K562 (cell line): ENCODE results near the gene ODAD2. TPM values are rescaled to one million over a fixed set of nuclear protein-coding genes. Genes with fewer than 3 reads are reported as not detected.

Source experiments
- ATAC-seq: fragments of 200-7000 bp; cut with Tn5 transposase; 3 replicates; pipeline ENCODE4 v1.9.1; 2020; ENCODE audit warnings: moderate library complexity
- BruUV-seq: library from RNA; stranded (reverse); fragments of 400-500 nt; replicated peaks from 2 replicates; lab custom pipeline; 2021; lab: Mats Ljungman, UMichigan
- CTCF ChIA-PET: fragments of 300-600 bp; formaldehyde crosslinking; extraction: SDS; loops from one replicate; lab custom pipeline; 2021; ENCODE audit warnings: low intra/inter-chr PET ratio; lab: Yijun Ruan, JAX
- POLR2A ChIA-PET: fragments of 300-600, 350-650 bp; sonication (Branson Sonifier 250); formaldehyde crosslinking; extraction: SDS; loops from one replicate; lab custom pipeline; 2021; ENCODE audit warnings: antibody characterized with exemption, inconsistent platforms; lab: Yijun Ruan, JAX
- DNase-seq, 4 experiments: peaks; one replicate each; pipeline versions ENCODE4 v3.0.0 to v3.0.0-alpha.2; 2011 to 2018; ENCODE audit warnings: low spot score in 3 of 4, mixed read lengths in 3 of 4; ENCODE audit errors: extremely low read depth in 1 of 4
- FAIRE-seq: peaks from 2 replicates; lab custom pipeline; 2011; peaks lifted over from hg19 to GRCh38; lab: Jason Lieb, UNC
- H2AFZ ChIP-seq: 2 replicates; pipeline ENCODE4 v1.6.0; 2011; ENCODE audit warnings: low read depth, low read length, control low read depth, inconsistent platforms
- H3K27ac ChIP-seq: fragments of 200-600 bp; 3 replicates; pipeline ENCODE4 v1.8.0; 2011; ENCODE audit warnings: low read depth, mild to moderate bottlenecking, control low read depth, inconsistent platforms, low read length, moderate library complexity, mixed read lengths; ENCODE audit errors: extremely low read depth
- H3K27me3 ChIP-seq, 2 experiments: fragments of 300-600 bp in 1 of 2; 2 replicates in 1 of 2; 3 replicates in 1 of 2; pipeline versions ENCODE4 v1.6.0 to v1.8.0; 2011; ENCODE audit warnings: inconsistent platforms in 2 of 2, low read length in 2 of 2, mild to moderate bottlenecking in 1 of 2, mixed read lengths in 1 of 2, moderate library complexity in 1 of 2; ENCODE audit not compliant: control insufficient read depth in 2 of 2, insufficient read depth in 2 of 2
- H3K36me3 ChIP-seq: fragments of 300-600 bp; 3 replicates; pipeline ENCODE4 v1.8.0; 2011; ENCODE audit warnings: mild to moderate bottlenecking, low read length, inconsistent platforms; ENCODE audit not compliant: control insufficient read depth, insufficient read depth
- H3K4me1 ChIP-seq, 2 experiments: fragments of 200-600 bp in 1 of 2; replicated peaks in 1 of 2; 2 replicates in 1 of 2; 3 replicates in 1 of 2; pipeline versions ENCODE4 v1.5.1 to v1.8.0; 2011; ENCODE audit warnings: inconsistent platforms in 2 of 2, low read length in 2 of 2, mild to moderate bottlenecking in 1 of 2, mixed read lengths in 1 of 2, moderate library complexity in 1 of 2; ENCODE audit not compliant: control insufficient read depth in 2 of 2, insufficient read depth in 2 of 2
- H3K4me2 ChIP-seq: 2 replicates; pipeline ENCODE4 v1.6.1; 2011; ENCODE audit warnings: low read length, control low read depth, inconsistent platforms, mixed read lengths; ENCODE audit not compliant: insufficient read depth
- H3K4me3 ChIP-seq: fragments of 200-600 bp; sonication (generic), shearing (Covaris generic); 2 replicates; pipeline ENCODE4 v1.5.1; 2016; ENCODE audit warnings: control low read depth, inconsistent platforms
- H3K79me2 ChIP-seq: fragments of 200-600 bp; 3 replicates; pipeline ENCODE4 v1.8.0; 2011; ENCODE audit warnings: low read length, inconsistent platforms; ENCODE audit not compliant: control insufficient read depth, insufficient read depth
- H3K9ac ChIP-seq, 2 experiments: 2 replicates each; pipeline versions ENCODE4 v1.6.0 to v1.6.1; 2011; ENCODE audit warnings: low read depth in 2 of 2, low read length in 2 of 2, control low read depth in 1 of 2, inconsistent platforms in 1 of 2, mild to moderate bottlenecking in 1 of 2, mixed read lengths in 1 of 2; ENCODE audit not compliant: insufficient read depth in 1 of 2
- H3K9me1 ChIP-seq: one replicate; pipeline ENCODE4 v1.6.0; 2011; ENCODE audit warnings: inconsistent platforms, mild to moderate bottlenecking, low read length, moderate library complexity; ENCODE audit not compliant: control insufficient read depth, insufficient read depth
- H3K9me3 ChIP-seq: replicated peaks from 2 replicates; pipeline ENCODE4 v1.5.1; 2011; ENCODE audit warnings: low read depth, low read length, inconsistent platforms; ENCODE audit not compliant: control insufficient read depth, insufficient read depth
- H4K20me1 ChIP-seq: replicated peaks from 2 replicates; pipeline ENCODE4 v1.6.1; 2011; ENCODE audit warnings: low read length, inconsistent platforms, mixed read lengths; ENCODE audit not compliant: control insufficient read depth, insufficient read depth
- CTBP1 ChIP-seq: fragments of 450-650 bp; IDR thresholded peaks from 2 replicates; pipeline ENCODE4 v1.6.1; 2016; ENCODE audit warnings: borderline replicate concordance
- EP300 ChIP-seq: IDR thresholded peaks from 2 replicates; pipeline ENCODE4 v1.6.1; 2012; ENCODE audit warnings: low read length, improper control_type of control experiment
- FOXA1 ChIP-seq: fragments of 450-650 bp; IDR thresholded peaks from 2 replicates; pipeline ENCODE4 v1.6.1; 2016; ENCODE audit warnings: mild to moderate bottlenecking, borderline replicate concordance
- MTA1 ChIP-seq: fragments of 450-650 bp; IDR thresholded peaks from 2 replicates; pipeline ENCODE4 v1.6.1; 2017; ENCODE audit warnings: borderline replicate concordance
- PPARD ChIP-seq: fragments of 250-450 bp; sonication (Bioruptor Pico); IDR thresholded peaks from 2 replicates; pipeline ENCODE4 v1.8.0; 2022; ENCODE audit warnings: inconsistent platforms, mild to moderate bottlenecking, moderate library complexity
- SRSF9 ChIP-seq: fragments of 200-400 bp; formaldehyde crosslinking; IDR thresholded peaks from 2 replicates; pipeline ENCODE4 v1.6.1; 2017; ENCODE audit warnings: low read depth, low read length, borderline replicate concordance
- TRIM28 ChIP-seq: fragments of 450-650 bp; IDR thresholded peaks from 2 replicates; pipeline ENCODE4 v1.6.1; 2017
- ZNF239 ChIP-seq: fragments of 250-450 bp; sonication (Bioruptor Pico); IDR thresholded peaks from 2 replicates; pipeline ENCODE4 v1.4.0; 2020; ENCODE audit warnings: mild to moderate bottlenecking
- ZNF75A ChIP-seq: fragments of 450-650 bp; formaldehyde crosslinking; IDR thresholded peaks from 2 replicates; pipeline ENCODE4 v1.4.0; 2020; ENCODE audit warnings: mild to moderate bottlenecking
- WGBS: fragments of 100-300 bp; shearing (Covaris generic); methylation state at CpG from one replicate; pipeline ENCODE4 v1.1.6; 2016; ENCODE audit warnings: low coverage, mixed read lengths; ENCODE audit not compliant: insufficient coverage; ENCODE audit errors: missing lambda C conversion rate; 5-methylcytosine and 5-hydroxymethylcytosine counted together
- in situ Hi-C: fragments of 300-500 bp; cut with MboI; formaldehyde crosslinking; loops from 4 replicates; pipeline ENCODE4 v1.15.0; 2018; ENCODE audit warnings: inconsistent platforms, mixed read lengths
- intact Hi-C: fragments of 100-400 bp; cut with micrococcal nuclease; formaldehyde crosslinking; loops from 2 replicates; pipeline ENCODE4 v1.14.2; 2022
- polyA plus RNA-seq, 8 experiments: library from polyadenylated mRNA; depleted of rRNA in 4 of 8; stranded (reverse) in 5 of 8; unstranded in 3 of 8; fragments of >200 nt; fragmentation: Nextera tagmentation in 2 of 8; fragmentation: Illumina TruSeq in 1 of 8; extraction: Ambion mirVana in 2 of 8; extraction: Trizol in 1 of 8; gene quantifications; 2 replicates each; pipeline versions ENCODE4 v1.2.1 to v1.2.3, GENCODE V29; 2011 to 2014; ENCODE audit warnings: inconsistent platforms in 1 of 8, missing spikeins in 1 of 8
- total RNA-seq, 7 experiments: library from RNA; depleted of rRNA in 6 of 7; stranded (reverse); fragments of >200 nt in 6 of 7; fragmentation: Illumina TruSeq in 2 of 7; extraction: Trizol in 2 of 7; gene quantifications; 2 replicates each; pipeline versions ENCODE4 v1.2.1 to v1.2.3, GENCODE V29; 2011 to 2021; ENCODE audit warnings: low replicate concordance in 1 of 7

Gene ODAD2
- total and polyA plus RNA-seq, 9 of the 15 experiments (the other 6 are each of a cell fraction or from before 2014, with no cell fraction given), result not detected

GRCh38 chr10:28012990-28013515 lies 14.2 kb upstream of the ODAD2 start:
- no peaks in the 10 kb centered on the region for H3K4me1 ChIP-seq
- no peak overlapping the region for H3K27ac ChIP-seq
- no peaks in the 10 kb centered on the region for H3K9me1 ChIP-seq
- H3K79me2 ChIP-seq, result no peaks in the 10 kb centered on the region
- H2AFZ ChIP-seq, result no peak overlapping the region
- no peaks in the 10 kb centered on the region for H3K36me3 ChIP-seq
- CTCF ChIA-PET, result no interaction called here
- no peak for FAIRE-seq
- in situ Hi-C loops, result no loop called here
- TF ChIP-seq PPARD (no peak), FOXA1 (no peak), SRSF9 (no peak), EP300 (no peak), TRIM28 (no peak), CTBP1 (no peak), MTA1 (no peak), ZNF75A (CRISPR knock-in tag) (no peak), ZNF239 (CRISPR knock-in tag) (no peak)
- TF ChIP-seq, all 486 proteins: peak for 0
- H3K9ac ChIP-seq, result no peak overlapping the region
- no TSS peak for BruUV-seq
- WGBS, result 0% methylated on average over 2 of the region's 2 CpGs
- ATAC-seq (no peak), DNase-seq (no peak)
- H3K9me3 ChIP-seq, result no peaks in the 10 kb centered on the region
- no peak overlapping the region for H3K4me2 ChIP-seq
- no peak overlapping the region for H3K4me3 ChIP-seq
- H4K20me1 ChIP-seq, result no peaks in the 10 kb centered on the region
- POLR2A ChIA-PET, result no interaction called here
- no peaks in the 10 kb centered on the region for H3K27me3 ChIP-seq
- intact Hi-C loops, result no loop called here
